22Rv1 (cell line): Measurements from ENCODE around the gene RFC5.

ENCODE experiments used
- ZFX ChIP-seq: fragments of 450-650 bp; IDR thresholded peaks from 2 replicates; pipeline ENCODE4 v1.6.1; 2017; ENCODE audit warnings: antibody characterized with exemption, borderline replicate concordance
- TF ChIP-seq, protein P1 (sequence below): fragments of 450-650 bp; IDR thresholded peaks from 2 replicates; pipeline ENCODE4 v1.5.1; 2017; ENCODE audit warnings: mild to moderate bottlenecking

DNA sequence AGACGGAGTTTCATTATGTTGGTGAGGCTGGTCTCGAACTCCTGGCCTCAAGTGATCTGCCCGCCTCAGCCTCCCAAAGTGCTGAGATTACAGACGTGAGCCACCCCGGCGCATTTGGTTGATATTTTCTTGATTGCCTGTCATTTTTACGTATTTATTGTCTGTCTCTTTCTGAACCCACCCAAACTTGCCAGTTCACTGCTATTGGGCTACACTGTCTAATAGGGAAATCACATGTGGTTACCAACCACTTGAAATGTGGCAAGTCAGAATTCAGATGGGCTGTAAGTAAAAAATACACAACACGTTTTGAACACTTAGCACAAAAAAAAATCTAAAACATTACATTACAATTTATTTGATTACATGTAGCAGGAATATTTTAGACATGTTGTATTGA is 42.4 kb downstream of the RFC5 start:
- TF ChIP-seq, protein P1, sequence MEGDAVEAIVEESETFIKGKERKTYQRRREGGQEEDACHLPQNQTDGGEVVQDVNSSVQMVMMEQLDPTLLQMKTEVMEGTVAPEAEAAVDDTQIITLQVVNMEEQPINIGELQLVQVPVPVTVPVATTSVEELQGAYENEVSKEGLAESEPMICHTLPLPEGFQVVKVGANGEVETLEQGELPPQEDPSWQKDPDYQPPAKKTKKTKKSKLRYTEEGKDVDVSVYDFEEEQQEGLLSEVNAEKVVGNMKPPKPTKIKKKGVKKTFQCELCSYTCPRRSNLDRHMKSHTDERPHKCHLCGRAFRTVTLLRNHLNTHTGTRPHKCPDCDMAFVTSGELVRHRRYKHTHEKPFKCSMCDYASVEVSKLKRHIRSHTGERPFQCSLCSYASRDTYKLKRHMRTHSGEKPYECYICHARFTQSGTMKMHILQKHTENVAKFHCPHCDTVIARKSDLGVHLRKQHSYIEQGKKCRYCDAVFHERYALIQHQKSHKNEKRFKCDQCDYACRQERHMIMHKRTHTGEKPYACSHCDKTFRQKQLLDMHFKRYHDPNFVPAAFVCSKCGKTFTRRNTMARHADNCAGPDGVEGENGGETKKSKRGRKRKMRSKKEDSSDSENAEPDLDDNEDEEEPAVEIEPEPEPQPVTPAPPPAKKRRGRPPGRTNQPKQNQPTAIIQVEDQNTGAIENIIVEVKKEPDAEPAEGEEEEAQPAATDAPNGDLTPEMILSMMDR, result no peak
- no peak for TF ChIP-seq ZFX
